Fibroblast of lung (primary cell): Measurements from ENCODE around the gene ITGBL1. TPM values are rescaled to one million over a fixed set of nuclear protein-coding genes. Genes with fewer than 3 reads are reported as not detected.
A peak's percentile ranks its signal among the peaks of the same experiment; 100 is the strongest.

Experiments
- DNase-seq, 2 donors: peaks; one replicate each; pipeline versions ENCODE4 v3.0.0 to v3.0.0-alpha.2; 2010; ENCODE audit warnings: low read depth in 2 of 2
- H2AFZ ChIP-seq: 2 replicates; pipeline ENCODE4 v1.5.1; 2012; ENCODE audit warnings: low read length, control low read depth, inconsistent platforms
- H3K27ac ChIP-seq: 2 replicates; pipeline ENCODE4 v1.5.1; 2011; ENCODE audit warnings: low read length, control low read depth; ENCODE audit not compliant: insufficient read depth
- H3K27me3 ChIP-seq: 2 replicates; pipeline ENCODE4 v1.5.1; 2011; ENCODE audit warnings: mild to moderate bottlenecking, low read length; ENCODE audit not compliant: control insufficient read depth, insufficient read depth
- H3K36me3 ChIP-seq: 2 replicates; pipeline ENCODE4 v1.5.1; 2011; ENCODE audit warnings: low read length; ENCODE audit not compliant: control insufficient read depth, insufficient read depth
- H3K4me1 ChIP-seq: 2 replicates; pipeline ENCODE4 v1.5.1; 2011; ENCODE audit warnings: low read length; ENCODE audit not compliant: control insufficient read depth, insufficient read depth; ENCODE audit errors: extremely low read depth
- H3K4me2 ChIP-seq: 2 replicates; pipeline ENCODE4 v1.5.1; 2011; ENCODE audit warnings: low read length, control low read depth; ENCODE audit not compliant: insufficient read depth; ENCODE audit errors: extremely low read depth
- H3K4me3 ChIP-seq, 4 experiments: fragments of 200-600 bp in 1 of 4; sonication (generic) in 1 of 4; replicated peaks in 1 of 4; 2 replicates each; pipeline ENCODE4 v1.5.1; 2011 to 2016; ENCODE audit warnings: low read length in 4 of 4, low read depth in 3 of 4, mild to moderate bottlenecking in 3 of 4, control low read depth in 2 of 4, inconsistent platforms in 1 of 4, mixed read lengths in 1 of 4; ENCODE audit not compliant: insufficient read depth in 1 of 4; ENCODE audit errors: control extremely low read depth in 1 of 4
- H3K79me2 ChIP-seq: 2 replicates; pipeline ENCODE4 v1.5.1; 2012; ENCODE audit warnings: mild to moderate bottlenecking, low read length, inconsistent platforms; ENCODE audit not compliant: control insufficient read depth, insufficient read depth
- H3K9ac ChIP-seq: 2 replicates; pipeline ENCODE4 v1.5.1; 2011; ENCODE audit warnings: mild to moderate bottlenecking, low read length, control low read depth; ENCODE audit not compliant: insufficient read depth
- H3K9me3 ChIP-seq: 2 replicates; pipeline ENCODE4 v1.5.1; 2012; ENCODE audit warnings: low read depth, low read length; ENCODE audit not compliant: control insufficient read depth, insufficient read depth
- H4K20me1 ChIP-seq: 2 replicates; pipeline ENCODE4 v1.5.1; 2011; ENCODE audit warnings: low read length; ENCODE audit not compliant: control insufficient read depth, insufficient read depth; ENCODE audit errors: extremely low read depth
- EZH2 ChIP-seq: IDR thresholded peaks from 2 replicates; pipeline ENCODE4 v1.5.1; 2012; ENCODE audit warnings: low read length, control low read depth, mild to moderate bottlenecking; ENCODE audit errors: missing control alignments
- polyA plus RNA-seq, 2 donors: library from polyadenylated mRNA; depleted of rRNA in 1 of 2; stranded (reverse) in 1 of 2; unstranded in 1 of 2; fragments of >200 nt; gene quantifications; 2 replicates each; pipeline ENCODE4 v1.2.1, GENCODE V29; 2011 to 2012; ENCODE audit warnings: missing spikeins in 1 of 2
- total RNA-seq: library from RNA; depleted of rRNA; stranded (reverse); fragments of >200 nt; gene quantifications from 2 replicates; pipeline ENCODE4 v1.2.1, GENCODE V29; 2014
- TF ChIP-seq, protein P1 (sequence below), 2 donors: IDR thresholded peaks in 1 of 2; conservative IDR thresholded peaks in 1 of 2; 1 replicate in 1 of 2; 2 replicates in 1 of 2; pipeline ENCODE4 v1.5.1; 2011 to 2012; ENCODE audit warnings: low read length in 2 of 2, control low read depth in 1 of 2, inconsistent platforms in 1 of 2, low read depth in 1 of 2, mild to moderate bottlenecking in 1 of 2

ITGBL1 gene
- total and polyA plus RNA-seq, 2 donors (not counting 1 experiment from before 2014, with no cell fraction given): 45.1 to 87.4 TPM

GRCh38 chr13:101522607-101523006, 70.1 kb downstream of the ITGBL1 start:
- H3K36me3 ChIP-seq: no peaks in the 10 kb centered on the region
- no peaks in the 10 kb centered on the region for H3K27me3 ChIP-seq
- H3K9me3 ChIP-seq: no peaks in the 10 kb centered on the region
- H3K27ac ChIP-seq: no peak overlapping the region
- DNase-seq: no peak
- H3K9ac ChIP-seq: no peak overlapping the region
- TF ChIP-seq, protein P1, sequence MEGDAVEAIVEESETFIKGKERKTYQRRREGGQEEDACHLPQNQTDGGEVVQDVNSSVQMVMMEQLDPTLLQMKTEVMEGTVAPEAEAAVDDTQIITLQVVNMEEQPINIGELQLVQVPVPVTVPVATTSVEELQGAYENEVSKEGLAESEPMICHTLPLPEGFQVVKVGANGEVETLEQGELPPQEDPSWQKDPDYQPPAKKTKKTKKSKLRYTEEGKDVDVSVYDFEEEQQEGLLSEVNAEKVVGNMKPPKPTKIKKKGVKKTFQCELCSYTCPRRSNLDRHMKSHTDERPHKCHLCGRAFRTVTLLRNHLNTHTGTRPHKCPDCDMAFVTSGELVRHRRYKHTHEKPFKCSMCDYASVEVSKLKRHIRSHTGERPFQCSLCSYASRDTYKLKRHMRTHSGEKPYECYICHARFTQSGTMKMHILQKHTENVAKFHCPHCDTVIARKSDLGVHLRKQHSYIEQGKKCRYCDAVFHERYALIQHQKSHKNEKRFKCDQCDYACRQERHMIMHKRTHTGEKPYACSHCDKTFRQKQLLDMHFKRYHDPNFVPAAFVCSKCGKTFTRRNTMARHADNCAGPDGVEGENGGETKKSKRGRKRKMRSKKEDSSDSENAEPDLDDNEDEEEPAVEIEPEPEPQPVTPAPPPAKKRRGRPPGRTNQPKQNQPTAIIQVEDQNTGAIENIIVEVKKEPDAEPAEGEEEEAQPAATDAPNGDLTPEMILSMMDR (conservative IDR thresholded peaks at IDR 0.05 in 1 of 2, IDR thresholded peaks at IDR 0.05 in 1 of 2; ENCODE audit: low read depth in 1 of 2, low read length in 2 of 2): no peak
- no peak for TF ChIP-seq EZH2
- no peak overlapping the region for H3K4me2 ChIP-seq
- no peak overlapping the region for H3K4me3 ChIP-seq
- peaks cover 2% of the 10 kb centered on the region for H3K79me2 ChIP-seq
- peaks cover 5% of the 10 kb centered on the region for H3K4me1 ChIP-seq
- no peak overlapping the region for H2AFZ ChIP-seq
- H4K20me1 ChIP-seq: no peaks in the 10 kb centered on the region

DNA sequence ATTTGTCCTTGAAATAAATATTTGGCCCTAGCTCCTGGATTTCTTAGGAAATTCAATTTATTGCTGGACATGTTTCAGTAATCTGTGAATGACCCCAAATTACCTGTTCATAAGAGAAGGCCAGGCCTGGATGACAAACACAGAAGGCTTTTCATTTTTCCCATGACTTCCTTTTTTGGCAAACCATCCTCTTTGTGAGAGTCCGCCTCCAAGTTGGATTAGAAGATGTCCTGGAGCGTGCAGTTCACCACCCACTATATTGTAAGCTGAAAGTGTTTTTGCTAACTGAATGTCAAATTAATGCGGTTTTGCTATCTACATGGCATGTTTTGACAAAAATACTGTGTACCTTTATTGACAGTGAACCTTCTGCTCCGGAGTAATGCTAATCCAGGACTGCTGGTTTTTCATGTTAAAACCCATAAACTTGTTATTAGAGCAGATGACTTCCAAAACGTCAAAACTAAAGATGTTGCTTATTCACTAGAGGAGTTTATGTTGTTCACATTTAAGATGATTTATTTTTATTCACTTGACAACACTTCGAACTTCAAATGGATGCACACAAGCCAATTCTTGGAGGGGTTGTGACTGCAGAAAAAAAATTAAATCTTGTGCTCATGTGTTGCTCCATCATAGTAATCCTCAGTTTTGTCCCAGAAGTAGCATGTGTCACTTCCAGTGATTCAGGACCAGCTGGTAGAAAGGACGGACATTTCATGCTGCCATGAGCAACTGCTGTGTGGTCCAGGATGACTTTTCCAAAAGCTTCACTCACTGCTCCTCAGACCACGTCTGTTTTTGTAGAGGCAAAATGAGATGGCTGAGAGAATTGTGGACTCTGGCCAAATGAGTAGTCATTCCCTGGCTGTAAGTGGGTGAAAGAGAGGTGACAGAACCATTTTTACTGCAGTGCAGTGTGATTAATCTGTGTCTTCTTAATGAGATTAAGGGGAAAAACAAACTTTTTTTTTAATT, 71.0 kb downstream of the ITGBL1 start:
- Histone ChIP-seq H3K4me2 (peak overlapping the region; percentile 4), H3K27ac (no peak overlapping the region), H3K9me3 (no peaks in the 10 kb centered on the region), H2AFZ (no peak overlapping the region), H4K20me1 (no peaks in the 10 kb centered on the region), H3K4me3 (no peak overlapping the region), H3K36me3 (no peaks in the 10 kb centered on the region), H3K27me3 (no peaks in the 10 kb centered on the region), H3K9ac (no peak overlapping the region), H3K4me1 (peaks cover 5% of the 10 kb centered on the region), H3K79me2 (no peaks in the 10 kb centered on the region)
- TF ChIP-seq, protein P1 (conservative IDR thresholded peaks at IDR 0.05 in 1 of 2, IDR thresholded peaks at IDR 0.05 in 1 of 2; ENCODE audit: low read depth in 1 of 2, low read length in 2 of 2): no peak
- no peak for TF ChIP-seq EZH2
- DNase-seq: peak; percentile 68 to 86

DNA sequence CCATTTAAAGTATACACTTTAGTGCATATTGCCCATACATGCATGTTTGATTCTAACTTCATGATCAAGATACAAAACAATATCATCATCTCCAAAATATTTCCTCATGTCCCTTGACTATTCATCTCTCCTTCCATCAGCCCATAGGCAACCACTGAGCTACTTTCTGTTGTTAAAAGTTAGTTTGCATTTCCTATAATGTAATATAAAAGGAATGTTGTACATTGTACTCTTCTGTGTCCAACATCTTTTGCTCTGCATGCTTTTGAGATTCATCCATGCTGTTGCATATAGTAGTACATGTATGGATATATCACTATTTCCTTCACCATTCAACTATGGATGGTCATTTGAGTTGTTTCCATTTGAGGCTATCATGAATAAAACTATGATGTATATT, 74.7 kb downstream of the ITGBL1 start:
- no peak overlapping the region for H3K9ac ChIP-seq
- no peak overlapping the region for H3K4me2 ChIP-seq
- no peaks in the 10 kb centered on the region for H4K20me1 ChIP-seq
- no peak overlapping the region for H3K4me3 ChIP-seq
- no peaks in the 10 kb centered on the region for H3K36me3 ChIP-seq
- H3K4me1 ChIP-seq: peaks cover 2% of the 10 kb centered on the region
- H3K9me3 ChIP-seq: no peaks in the 10 kb centered on the region
- H3K79me2 ChIP-seq: no peaks in the 10 kb centered on the region
- TF ChIP-seq, protein P1 (conservative IDR thresholded peaks at IDR 0.05 in 1 of 2, IDR thresholded peaks at IDR 0.05 in 1 of 2; ENCODE audit: low read depth in 1 of 2, low read length in 2 of 2): no peak
- no peak for TF ChIP-seq EZH2
- H2AFZ ChIP-seq: no peak overlapping the region
- H3K27ac ChIP-seq: no peak overlapping the region
- H3K27me3 ChIP-seq: no peaks in the 10 kb centered on the region
- no peak for DNase-seq
